Measurements from ENCODE around the gene UGGT1. TPM values are rescaled to one million over a fixed set of nuclear protein-coding genes. Genes with fewer than 3 reads are reported as not detected.

UGGT1 gene
- total RNA-seq, 1 donor from 2014 or later = 47.1 TPM

- Mint-ChIP-seq H3K36me3 (ENCODE audit: low read depth) (peaks cover 25% of the 10 kb centered on the region), H3K27me3 (ENCODE audit: low read depth) (no peaks in the 10 kb centered on the region), H3K4me3 (ENCODE audit: unreplicated experiment) (no peak overlapping the region), H3K9me3 (ENCODE audit: low read depth) (no peaks in the 10 kb centered on the region), H3K4me1 (ENCODE audit: low read depth) (peaks cover 10% of the 10 kb centered on the region), H3K27ac (ENCODE audit: unreplicated experiment) (no peak overlapping the region)
- TF ChIP-seq, protein P1, sequence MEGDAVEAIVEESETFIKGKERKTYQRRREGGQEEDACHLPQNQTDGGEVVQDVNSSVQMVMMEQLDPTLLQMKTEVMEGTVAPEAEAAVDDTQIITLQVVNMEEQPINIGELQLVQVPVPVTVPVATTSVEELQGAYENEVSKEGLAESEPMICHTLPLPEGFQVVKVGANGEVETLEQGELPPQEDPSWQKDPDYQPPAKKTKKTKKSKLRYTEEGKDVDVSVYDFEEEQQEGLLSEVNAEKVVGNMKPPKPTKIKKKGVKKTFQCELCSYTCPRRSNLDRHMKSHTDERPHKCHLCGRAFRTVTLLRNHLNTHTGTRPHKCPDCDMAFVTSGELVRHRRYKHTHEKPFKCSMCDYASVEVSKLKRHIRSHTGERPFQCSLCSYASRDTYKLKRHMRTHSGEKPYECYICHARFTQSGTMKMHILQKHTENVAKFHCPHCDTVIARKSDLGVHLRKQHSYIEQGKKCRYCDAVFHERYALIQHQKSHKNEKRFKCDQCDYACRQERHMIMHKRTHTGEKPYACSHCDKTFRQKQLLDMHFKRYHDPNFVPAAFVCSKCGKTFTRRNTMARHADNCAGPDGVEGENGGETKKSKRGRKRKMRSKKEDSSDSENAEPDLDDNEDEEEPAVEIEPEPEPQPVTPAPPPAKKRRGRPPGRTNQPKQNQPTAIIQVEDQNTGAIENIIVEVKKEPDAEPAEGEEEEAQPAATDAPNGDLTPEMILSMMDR (IDR thresholded peaks at IDR 0.05) = no peak
- DNase-seq (ENCODE audit: low spot score) = no peak
Measured at GRCh38 chr2:128154225-128154624, 63.2 kb downstream of the UGGT1 start.

- no peak for DNase-seq (ENCODE audit: low spot score)
- Mint-ChIP-seq H3K4me1 (ENCODE audit: low read depth) (peaks cover 10% of the 10 kb centered on the region), H3K36me3 (ENCODE audit: low read depth) (peaks cover 26% of the 10 kb centered on the region), H3K9me3 (ENCODE audit: low read depth) (no peaks in the 10 kb centered on the region), H3K27ac (ENCODE audit: unreplicated experiment) (no peak overlapping the region), H3K27me3 (ENCODE audit: low read depth) (no peaks in the 10 kb centered on the region), H3K4me3 (ENCODE audit: unreplicated experiment) (no peak overlapping the region)
- TF ChIP-seq, protein P1 (IDR thresholded peaks at IDR 0.05) = no peak
Measured at GRCh38 chr2:128155970-128156369, 65.0 kb downstream of the UGGT1 start.

GRCh38 chr2:128156812-128157211 lies 65.8 kb downstream of the UGGT1 start:
- TF ChIP-seq, protein P1 (IDR thresholded peaks at IDR 0.05) = no peak
- Mint-ChIP-seq H3K27ac (ENCODE audit: unreplicated experiment) (no peak overlapping the region), H3K36me3 (ENCODE audit: low read depth) (peaks cover 22% of the 10 kb centered on the region), H3K9me3 (ENCODE audit: low read depth) (no peaks in the 10 kb centered on the region), H3K4me3 (ENCODE audit: unreplicated experiment) (no peak overlapping the region), H3K27me3 (ENCODE audit: low read depth) (no peaks in the 10 kb centered on the region), H3K4me1 (ENCODE audit: low read depth) (peaks cover 10% of the 10 kb centered on the region)
- DNase-seq (ENCODE audit: low spot score) = no peak

DNA sequence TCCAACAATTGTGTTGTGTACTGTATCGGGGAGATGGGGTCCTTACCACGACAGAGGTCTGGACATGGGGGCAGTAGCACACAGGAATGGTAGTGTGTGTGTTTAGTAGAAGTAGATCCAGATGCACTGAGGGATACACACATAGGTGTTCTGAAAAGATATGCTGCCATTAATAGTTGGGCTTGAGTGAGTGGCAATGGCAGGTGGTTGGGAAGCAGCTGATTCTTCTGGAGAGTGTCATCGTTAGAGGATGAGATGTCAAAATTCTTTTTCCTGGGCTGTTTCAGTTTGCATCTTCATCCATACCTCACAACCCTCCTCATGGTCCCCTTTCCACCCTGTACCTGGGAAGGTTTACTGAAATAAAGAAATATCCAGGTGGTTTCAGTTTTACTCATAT lies 66.6 kb downstream of the UGGT1 start:
- Mint-ChIP-seq H3K9me3 (ENCODE audit: low read depth) (no peaks in the 10 kb centered on the region), H3K4me3 (ENCODE audit: unreplicated experiment) (no peak overlapping the region), H3K27me3 (ENCODE audit: low read depth) (no peaks in the 10 kb centered on the region), H3K36me3 (ENCODE audit: low read depth) (peaks cover 25% of the 10 kb centered on the region), H3K27ac (ENCODE audit: unreplicated experiment) (no peak overlapping the region), H3K4me1 (ENCODE audit: low read depth) (peaks cover 10% of the 10 kb centered on the region)
- TF ChIP-seq, protein P1 (IDR thresholded peaks at IDR 0.05) = no peak
- no peak for DNase-seq (ENCODE audit: low spot score)

DNA sequence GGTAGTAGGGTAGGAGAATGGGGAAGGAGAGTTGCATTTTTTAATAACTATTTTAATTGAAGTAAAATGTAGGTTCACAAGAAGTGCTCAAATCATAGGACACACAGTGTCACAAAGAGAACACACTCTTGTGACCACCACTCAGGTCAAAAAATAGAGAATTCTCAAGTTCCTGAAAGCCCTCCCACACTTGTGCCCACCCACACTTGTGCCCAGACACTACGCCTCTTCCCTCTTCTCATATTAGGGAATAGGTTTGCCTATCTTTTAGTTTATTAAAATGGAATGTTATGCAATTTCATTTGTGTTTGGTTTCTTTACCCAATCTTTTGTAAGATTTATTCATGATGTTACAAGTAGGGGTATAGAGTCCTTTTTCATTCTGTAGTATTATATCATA lies 67.2 kb downstream of the UGGT1 start:
- Mint-ChIP-seq H3K4me3 (ENCODE audit: unreplicated experiment) (no peak overlapping the region), H3K27me3 (ENCODE audit: low read depth) (no peaks in the 10 kb centered on the region), H3K4me1 (ENCODE audit: low read depth) (peaks cover 10% of the 10 kb centered on the region), H3K36me3 (ENCODE audit: low read depth) (peaks cover 25% of the 10 kb centered on the region), H3K9me3 (ENCODE audit: low read depth) (no peaks in the 10 kb centered on the region), H3K27ac (ENCODE audit: unreplicated experiment) (no peak overlapping the region)
- DNase-seq (ENCODE audit: low spot score) = no peak
- TF ChIP-seq, protein P1 (IDR thresholded peaks at IDR 0.05) = no peak
